Activated gamma-delta T cell treated with Interleukin-2 at 50 U/mL for 16 hours (primary cell): ENCODE measurements around the gene FAM83F.
"Not testable (repeated sequence)": the region's sequence is repeated elsewhere in the genome, so short reads cannot be mapped to it uniquely, and the experiment has no call there.

Experiments
- DNase-seq: peaks from one replicate; pipeline ENCODE4 v3.0.0-alpha.2; 2020

Gene FAM83F

GRCh38 chr22:39966470-39966869 is 28.3 kb upstream of the FAM83F start:
- no peak for DNase-seq

GRCh38 chr22:39967103-39967829 is 27.5 kb upstream of the FAM83F start:
- DNase-seq: no peak

GRCh38 chr22:39967996-39968972 is 26.5 kb upstream of the FAM83F start:
- no peak for DNase-seq

- DNase-seq: no peak
Observed at GRCh38 chr22:39970742-39971141, 24.0 kb upstream of the FAM83F start.

GRCh38 chr22:39972641-39973040 is 22.1 kb upstream of the FAM83F start:
- no peak for DNase-seq

GRCh38 chr22:39973656-39974055 is 21.1 kb upstream of the FAM83F start:
- DNase-seq: no peak

GRCh38 chr22:39974065-39974464 is 20.7 kb upstream of the FAM83F start:
- no peak for DNase-seq

- no peak for DNase-seq
Observed at GRCh38 chr22:39979048-39979447, 15.7 kb upstream of the FAM83F start.

GRCh38 chr22:39979458-39979857 is 15.3 kb upstream of the FAM83F start:
- no peak for DNase-seq

GRCh38 chr22:39980596-39980995 is 14.2 kb upstream of the FAM83F start:
- no peak for DNase-seq

GRCh38 chr22:39983346-39983745 is 11.4 kb upstream of the FAM83F start:
- DNase-seq: no peak

GRCh38 chr22:39984006-39984405 is 10.7 kb upstream of the FAM83F start:
- DNase-seq: no peak

- DNase-seq: no peak
Observed at GRCh38 chr22:39984746-39985145, 10.0 kb upstream of the FAM83F start.

- no peak for DNase-seq
Observed at GRCh38 chr22:39985383-39986035, 9.2 kb upstream of the FAM83F start.

GRCh38 chr22:39988386-39989114 is 6.2 kb upstream of the FAM83F start:
- no peak for DNase-seq

- no peak for DNase-seq
Observed at GRCh38 chr22:39989633-39990032, 5.1 kb upstream of the FAM83F start.

- DNase-seq: no peak
Observed at GRCh38 chr22:39990686-39991085, 4.1 kb upstream of the FAM83F start.

- DNase-seq: no peak
Observed at GRCh38 chr22:39991159-39991860, 3.4 kb upstream of the FAM83F start.

- no peak for DNase-seq
Observed at GRCh38 chr22:39992088-39992826, 2.5 kb upstream of the FAM83F start.

GRCh38 chr22:39992894-39993293 is 1.9 kb upstream of the FAM83F start:
- DNase-seq: not testable (repeated sequence)

- DNase-seq: no peak
Observed at GRCh38 chr22:39994041-39994565, 651 bp upstream of the FAM83F start.
